A549 (cell line): ENCODE data around the gene PCNX2. TPM values are rescaled to one million over a fixed set of nuclear protein-coding genes. Genes with fewer than 3 reads are reported as not detected.

Experiments
- ATAC-seq, 2 experiments: fragments of 200-7000 bp in 1 of 2; fragments of >200 bp in 1 of 2; cut with Nextera tagmentation in 1 of 2; cut with Tn5 transposase in 1 of 2; 3 replicates each; pipeline versions ENCODE4 v1.8.0 to v1.9.1; 2018 to 2020; ENCODE audit warnings: mild to moderate bottlenecking in 1 of 2, moderate library complexity in 1 of 2
- CTCF ChIA-PET: fragments of 300-600 bp; sonication (Branson Sonifier 250); formaldehyde crosslinking; extraction: SDS; loops from one replicate; lab custom pipeline; 2021; ENCODE audit warnings: antibody characterized with exemption, inconsistent platforms; lab: Yijun Ruan, JAX
- POLR2A ChIA-PET: fragments of 350-600 bp; formaldehyde crosslinking; extraction: SDS; loops from one replicate; lab custom pipeline; 2021; ENCODE audit warnings: antibody characterized with exemption, inconsistent platforms; lab: Yijun Ruan, JAX
- DNase-seq, 2 experiments: peaks; one replicate each; pipeline versions ENCODE4 v3.0.0 to v3.0.0-alpha.2; 2011 to 2016; ENCODE audit warnings: low read depth in 1 of 2, low spot score in 1 of 2
- FAIRE-seq: peaks from 2 replicates; lab custom pipeline; 2011; peaks lifted over from hg19 to GRCh38; lab: Jason Lieb, UNC
- H3K27ac ChIP-seq, 2 experiments: fragments of >200 bp; sonication (Bioruptor Twin); formaldehyde crosslinking; 3 replicates each; pipeline ENCODE4 v1.5.1; 2016 to 2017
- H3K4me1 ChIP-seq: fragments of >200 bp; sonication (Bioruptor Twin); formaldehyde crosslinking; 3 replicates; pipeline ENCODE4 v1.6.1; 2016
- H3K4me2 ChIP-seq: fragments of >200 bp; sonication (Bioruptor Twin); formaldehyde crosslinking; 3 replicates; pipeline ENCODE4 v1.6.1; 2016
- H3K4me3 ChIP-seq: fragments of >200 bp; sonication (Bioruptor Twin); formaldehyde crosslinking; 3 replicates; pipeline ENCODE4 v1.5.1; 2016
- H3K9me3 ChIP-seq: fragments of >200 bp; sonication (Bioruptor Twin); formaldehyde crosslinking; 3 replicates; pipeline ENCODE4 v1.6.1; 2016
- CBX8 ChIP-seq: fragments of 200-600 bp; sonication (generic); IDR thresholded peaks from 2 replicates; pipeline ENCODE4 v1.6.1; 2016
- CHD4 ChIP-seq: fragments of 200-600 bp; sonication (generic); IDR thresholded peaks from 2 replicates; pipeline ENCODE4 v1.6.1; 2016; ENCODE audit warnings: antibody characterized with exemption, mild to moderate bottlenecking, borderline replicate concordance
- ELK1 ChIP-seq: fragments of 150-350 bp; IDR thresholded peaks from 2 replicates; pipeline ENCODE4 v1.6.1; 2014; ENCODE audit warnings: low read depth, mild to moderate bottlenecking, low read length
- EP300 ChIP-seq, 2 experiments: fragments of >200 bp; sonication (Bioruptor Twin); formaldehyde crosslinking; IDR thresholded peaks; 2 replicates in 1 of 2; 3 replicates in 1 of 2; pipeline ENCODE4 v1.6.1; 2016 to 2017
- FOSB ChIP-seq: fragments of 250-450 bp; sonication (Bioruptor Pico); IDR thresholded peaks from 2 replicates; pipeline ENCODE4 v1.5.0; 2020; ENCODE audit warnings: mild to moderate bottlenecking, moderate library complexity
- HDAC2 ChIP-seq: fragments of 200-600 bp; sonication (generic); IDR thresholded peaks from 2 replicates; pipeline ENCODE4 v1.6.1; 2016
- HOXA7 ChIP-seq: fragments of 250-450 bp; sonication (Bioruptor Pico); IDR thresholded peaks from 2 replicates; pipeline ENCODE4 v1.5.0; 2020; ENCODE audit warnings: mild to moderate bottlenecking, moderate library complexity
- JUNB ChIP-seq: fragments of >200 bp; sonication (Bioruptor Twin); formaldehyde crosslinking; IDR thresholded peaks from 2 replicates; pipeline ENCODE4 v1.6.1; 2016
- KDM1A ChIP-seq: fragments of 200-600 bp; sonication (generic); IDR thresholded peaks from 2 replicates; pipeline ENCODE4 v1.6.1; 2016; ENCODE audit warnings: low read depth, mild to moderate bottlenecking
- MAFK ChIP-seq: fragments of 450-650 bp; IDR thresholded peaks from 2 replicates; pipeline ENCODE4 v1.6.1; 2014; ENCODE audit not compliant: partially characterized antibody
- MAZ ChIP-seq: fragments of 150-350 bp; IDR thresholded peaks from 2 replicates; pipeline ENCODE4 v1.6.1; 2014; ENCODE audit warnings: antibody characterized with exemption, low read depth, low read length, borderline replicate concordance
- MYC ChIP-seq: IDR thresholded peaks from 2 replicates; pipeline ENCODE4 v1.6.1; 2012; ENCODE audit warnings: mild to moderate bottlenecking, inconsistent platforms, low read length, improper control_type of control experiment, borderline replicate concordance
- PBX3 ChIP-seq: IDR thresholded peaks from 2 replicates; pipeline ENCODE4 v1.6.1; 2012
- PHF8 ChIP-seq: fragments of 200-600 bp; sonication (generic); IDR thresholded peaks from 2 replicates; pipeline ENCODE4 v1.6.1; 2016; ENCODE audit warnings: low read depth, mild to moderate bottlenecking, antibody characterized with exemption, moderate library complexity, borderline replicate concordance
- RARB ChIP-seq: fragments of 250-450 bp; sonication (Bioruptor Pico); IDR thresholded peaks from 2 replicates; pipeline ENCODE4 v1.8.0; 2021; ENCODE audit warnings: mild to moderate bottlenecking, moderate library complexity
- SREBF2 ChIP-seq: fragments of 450-650 bp; IDR thresholded peaks from 2 replicates; pipeline ENCODE4 v1.6.1; 2014; ENCODE audit warnings: mild to moderate bottlenecking, moderate library complexity
- TP53 ChIP-seq: fragments of 250-450 bp; sonication (Bioruptor Pico); IDR thresholded peaks from 2 replicates; pipeline ENCODE4 v1.5.0; 2021; ENCODE audit warnings: mild to moderate bottlenecking, moderate library complexity
- WGBS: methylation state at CpG from one replicate; pipeline ENCODE4 v1.1.6; 2017; ENCODE audit errors: missing lambda C conversion rate; 5-methylcytosine and 5-hydroxymethylcytosine counted together
- polyA plus RNA-seq, 4 experiments: library from polyadenylated mRNA; depleted of rRNA in 3 of 4; stranded (reverse); fragments of >200 nt; fragmentation: RNase III in 1 of 4; extraction: RNeasy Plus Mini Kit Qiagen cat#74134 plus additional on column Dnase treatment in 1 of 4; gene quantifications; 2 replicates in 3 of 4; 3 replicates in 1 of 4; pipeline ENCODE4 v1.2.3, GENCODE V29; 2011 to 2017
- TF ChIP-seq, protein P1 (sequence below): IDR thresholded peaks from 2 replicates; pipeline ENCODE4 v1.6.1; 2012; ENCODE audit warnings: low read depth, borderline replicate concordance

Gene PCNX2
- polyA plus RNA-seq, 2 of the 4 experiments (the other 2 are of a cell fraction): 8.8 to 27.2 TPM

DNA sequence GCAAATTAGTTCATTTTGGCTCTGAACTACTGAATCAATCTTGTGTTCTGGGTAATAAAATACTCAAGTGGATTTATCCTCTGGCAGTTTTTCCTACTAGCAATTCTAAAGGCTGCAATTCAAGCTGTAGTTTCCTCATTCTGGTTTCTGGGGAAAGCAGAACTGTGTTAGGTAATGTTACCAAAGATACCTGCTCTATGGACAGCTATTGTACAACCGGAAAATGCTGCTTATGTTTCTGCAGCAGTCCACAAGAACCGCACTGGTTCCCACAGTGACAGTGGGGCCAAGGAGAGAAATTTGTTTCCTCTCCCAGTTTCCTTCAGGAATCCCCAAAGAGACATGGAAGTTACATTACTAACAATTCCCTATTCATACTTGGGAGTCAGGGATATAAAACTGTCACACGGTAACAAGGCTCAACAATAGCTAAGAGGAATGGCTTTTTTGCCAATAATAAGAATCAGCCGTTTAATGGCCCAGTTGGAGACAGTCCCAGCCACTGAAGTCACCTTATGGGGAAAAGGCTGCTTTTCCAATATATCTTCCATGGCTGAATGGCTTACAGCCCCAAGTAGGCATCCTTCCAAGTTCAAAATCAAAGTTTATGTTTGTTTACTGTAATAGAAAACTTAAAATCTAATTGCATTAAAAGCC is 52.6 kb downstream of the PCNX2 start:
- no peak overlapping the region for H3K4me3 ChIP-seq
- H3K9me3 ChIP-seq: no peaks in the 10 kb centered on the region
- DNase-seq (no peak), ATAC-seq (no peak), FAIRE-seq (no peak)
- WGBS: 68% methylated on average over 4 of the region's 4 CpGs
- peak overlapping the region; percentile 29 to 53; a peak in 5 of 6 replicates for H3K27ac ChIP-seq
- CTCF ChIA-PET: interaction anchor here (1.2 to 1.9 kb wide), 3 partner anchors 32 to 612 kb away, joined by 3 to 6 read pairs (median 3); no protein-coding TSS in a partner anchor
- H3K4me1 ChIP-seq: peaks cover 41% of the 10 kb centered on the region
- TF ChIP-seq HDAC2 (no peak), TP53 (CRISPR knock-in tag) (no peak), JUNB (no peak)
- TF ChIP-seq, protein P1, sequence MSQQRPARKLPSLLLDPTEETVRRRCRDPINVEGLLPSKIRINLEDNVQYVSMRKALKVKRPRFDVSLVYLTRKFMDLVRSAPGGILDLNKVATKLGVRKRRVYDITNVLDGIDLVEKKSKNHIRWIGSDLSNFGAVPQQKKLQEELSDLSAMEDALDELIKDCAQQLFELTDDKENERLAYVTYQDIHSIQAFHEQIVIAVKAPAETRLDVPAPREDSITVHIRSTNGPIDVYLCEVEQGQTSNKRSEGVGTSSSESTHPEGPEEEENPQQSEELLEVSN: no peak
- POLR2A ChIA-PET: interaction anchor here (1.0 kb wide), 1 partner anchor 49 kb away, joined by 3 read pairs; no protein-coding TSS in a partner anchor
- 0 out of 3 replicates have a peak overlapping the region, but pooled peaks have one; percentile 9 for H3K4me2 ChIP-seq

- WGBS: 8% methylated on average over 2 of the region's 2 CpGs
- no peak for ATAC-seq
- CTCF ChIA-PET: interaction anchor here (0.6 to 1.9 kb wide), 9 partner anchors 7 to 611 kb away, joined by 3 to 6 read pairs (median 4); no protein-coding TSS in a partner anchor
- POLR2A ChIA-PET: interaction anchor here (1.0 kb wide), 1 partner anchor 50 kb away, joined by 3 read pairs; no protein-coding TSS in a partner anchor
- peaks cover 41% of the 10 kb centered on the region for H3K4me1 ChIP-seq
- FAIRE-seq: no peak
- TF ChIP-seq PHF8 (no peak), SREBF2 (no peak), PBX3 (no peak), CHD4 (no peak), KDM1A (no peak), FOSB (CRISPR knock-in tag) (no peak), CBX8 (no peak), RARB (no peak), MAFK (no peak), ELK1 (no peak), EP300 (IDR thresholded peaks at IDR 0.05) (no peak), MAZ (no peak), HOXA7 (CRISPR knock-in tag) (no peak), MYC (no peak)
- TF ChIP-seq, protein P1: no peak
- no peak overlapping the region for H3K4me3 ChIP-seq
- H3K9me3 ChIP-seq: no peaks in the 10 kb centered on the region
- H3K27ac ChIP-seq: peak overlapping the region; percentile 43 to 69
- H3K4me2 ChIP-seq: peak overlapping the region; percentile 43; the same call in 2 of the 3 replicates
- DNase-seq: no peak
Observed at GRCh38 chr1:233241759-233242158, 53.8 kb downstream of the PCNX2 start.
